Measurements from ENCODE around the gene SLC38A11. TPM values are rescaled to one million over a fixed set of nuclear protein-coding genes. Genes with fewer than 3 reads are reported as not detected.

The SLC38A11 gene
- total and polyA plus RNA-seq, 2 donors = 0.85 to 2.4 TPM

DNA sequence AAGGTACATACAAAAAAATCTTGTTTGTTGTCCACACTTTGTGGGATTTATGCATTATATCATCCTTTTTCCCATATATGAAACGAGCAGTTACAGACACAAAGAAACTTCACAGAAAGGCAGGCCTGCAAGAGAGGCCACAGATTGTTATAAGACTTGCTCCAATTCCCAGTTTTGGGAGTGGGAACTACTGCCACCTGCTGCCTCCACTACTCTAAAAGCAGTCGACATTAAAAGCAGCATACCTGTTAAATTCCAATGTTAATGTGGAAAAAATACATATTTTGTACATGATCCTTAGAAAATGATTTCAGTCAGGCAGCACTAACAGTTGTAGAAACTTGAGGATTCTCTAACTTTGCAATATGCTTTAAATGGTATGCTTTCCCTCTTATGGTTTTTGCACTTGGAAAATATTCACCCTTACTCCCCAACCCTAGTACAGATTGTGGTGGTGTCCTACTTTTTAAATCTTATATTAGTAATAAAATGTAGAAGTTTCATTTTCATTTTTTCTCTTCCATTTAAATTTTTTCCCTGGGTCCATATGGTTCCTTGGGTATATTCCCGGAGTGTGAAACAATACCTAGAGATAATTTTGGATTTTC is 37.9 kb downstream of the SLC38A11 start:
- WGBS = 39% methylated on average over 3 of the region's 3 CpGs
- H3K27ac ChIP-seq (ENCODE audit: low read depth) = no peak overlapping the region
- no peak for DNase-seq (ENCODE audit: extremely low spot score)
- no peaks in the 10 kb centered on the region for H3K36me3 ChIP-seq (ENCODE audit: insufficient read depth)
- no peaks in the 10 kb centered on the region for H3K4me1 ChIP-seq (ENCODE audit: insufficient read depth)
- no peak overlapping the region for H3K4me3 ChIP-seq (ENCODE audit: low read depth, low read length)

DNA sequence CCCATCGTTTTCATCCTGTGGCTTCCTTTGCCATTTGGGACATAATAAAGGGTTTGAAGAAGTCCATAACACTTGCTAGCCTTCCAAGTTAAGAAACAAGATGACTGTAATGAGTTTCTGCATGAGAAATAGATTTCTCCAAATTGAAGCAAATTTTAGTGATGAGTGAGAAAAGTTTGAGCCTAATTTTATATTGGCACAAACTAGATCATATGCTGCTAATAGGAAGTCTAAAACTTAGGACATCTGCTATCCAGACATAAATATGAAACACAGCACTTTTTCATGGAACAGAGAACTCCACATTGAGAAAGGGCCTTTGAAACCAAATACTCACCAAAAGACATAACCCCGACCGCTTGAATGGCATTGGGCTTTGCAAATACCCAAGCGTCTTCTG is 39.8 kb downstream of the SLC38A11 start:
- WGBS = 86% methylated on average over 4 of the region's 4 CpGs
- DNase-seq (ENCODE audit: extremely low spot score) = no peak
- no peaks in the 10 kb centered on the region for H3K36me3 ChIP-seq (ENCODE audit: insufficient read depth)

DNA sequence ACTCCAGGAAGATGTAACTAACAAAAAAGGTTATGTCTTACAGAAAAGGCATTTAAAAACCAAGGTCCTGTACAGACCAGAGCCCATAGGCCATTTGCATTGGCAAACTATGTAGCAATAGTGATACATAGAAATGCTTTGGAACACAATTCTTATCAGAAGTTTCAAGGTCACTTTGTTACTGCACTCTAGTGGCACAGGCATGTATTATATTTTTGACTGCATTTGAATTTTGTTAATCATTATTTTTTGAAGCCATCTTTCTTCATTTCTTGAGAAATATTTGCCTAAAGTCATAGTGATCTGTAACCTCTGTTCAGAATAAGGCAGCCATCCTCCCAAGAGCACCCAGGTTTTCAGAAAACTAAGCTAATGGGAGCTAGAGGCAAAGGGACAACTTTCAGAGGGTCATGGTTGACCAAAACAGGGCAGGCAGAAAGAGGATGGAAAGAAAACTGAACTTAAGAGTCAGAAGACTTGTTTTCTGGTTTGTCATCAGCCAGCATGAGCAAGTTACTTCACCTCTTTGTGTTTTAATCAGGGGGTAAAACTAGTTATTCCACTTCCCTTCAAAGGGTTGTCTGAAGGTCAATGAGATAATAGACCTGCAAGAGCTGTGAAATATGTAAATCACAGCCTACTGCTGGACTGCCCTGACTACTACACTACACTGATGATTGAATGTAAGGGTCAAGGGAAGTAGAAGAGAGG is 41.5 kb downstream of the SLC38A11 start:
- Histone ChIP-seq H3K4me1 (ENCODE audit: insufficient read depth) (no peaks in the 10 kb centered on the region), H3K4me3 (ENCODE audit: low read depth, low read length) (no peak overlapping the region), H3K27ac (ENCODE audit: low read depth) (peak overlapping the region; percentile 32), H3K36me3 (ENCODE audit: insufficient read depth) (no peaks in the 10 kb centered on the region)
- DNase-seq (ENCODE audit: extremely low spot score) = no peak

More for the DNA sequence above, 39.8 kb downstream of the SLC38A11 start:
- Histone ChIP-seq H3K27ac (ENCODE audit: low read depth) (no peak overlapping the region), H3K4me3 (ENCODE audit: low read depth, low read length) (no peak overlapping the region), H3K4me1 (ENCODE audit: insufficient read depth) (no peaks in the 10 kb centered on the region)

DNA sequence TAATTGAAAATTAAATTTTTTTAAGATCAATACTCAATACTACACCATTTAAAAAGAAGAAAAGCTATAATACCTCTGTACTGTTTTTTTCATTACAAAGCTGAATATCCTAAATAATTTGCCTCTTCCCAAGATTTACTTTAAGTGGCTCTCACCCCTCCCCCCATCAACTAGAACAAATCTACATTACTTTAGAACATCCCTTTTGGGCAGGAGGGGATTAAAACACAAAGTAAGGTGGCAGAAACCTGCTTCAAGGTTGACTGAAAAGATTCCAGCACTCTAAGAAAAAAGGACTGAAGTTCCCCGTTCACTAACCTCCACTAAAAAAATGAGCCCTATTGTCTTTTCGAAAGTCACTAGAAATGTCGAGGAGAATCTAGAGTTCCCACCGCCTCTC is 42.3 kb downstream of the SLC38A11 start:
- no peak for DNase-seq (ENCODE audit: extremely low spot score)
- H3K4me1 ChIP-seq (ENCODE audit: insufficient read depth) = no peaks in the 10 kb centered on the region
- 92% methylated on average over 4 of the region's 4 CpGs for WGBS
- H3K27ac ChIP-seq (ENCODE audit: low read depth) = peak overlapping the region; percentile 67
- no peaks in the 10 kb centered on the region for H3K36me3 ChIP-seq (ENCODE audit: insufficient read depth)
- no peak overlapping the region for H3K4me3 ChIP-seq (ENCODE audit: low read depth, low read length)

DNA sequence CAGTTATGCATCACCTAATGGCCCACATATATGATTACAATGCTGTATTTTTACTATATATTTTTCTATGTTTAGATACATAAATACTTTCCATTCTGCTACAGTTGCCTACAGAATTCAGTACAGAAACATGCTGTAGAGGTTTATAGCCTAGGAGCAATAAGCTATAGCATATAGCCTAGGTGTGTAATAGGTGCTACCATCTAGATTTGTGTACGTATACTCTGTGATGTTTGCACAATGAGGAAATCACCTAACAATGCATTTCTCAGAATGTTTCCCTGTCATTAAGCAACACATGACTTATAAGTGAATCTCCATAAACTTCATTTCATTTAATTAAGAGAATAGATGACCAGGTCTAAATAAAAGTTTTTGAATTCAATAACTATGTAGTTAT is 43.5 kb downstream of the SLC38A11 start:
- 81% methylated on average over 1 of the region's 1 CpG for WGBS
- no peak overlapping the region for H3K27ac ChIP-seq (ENCODE audit: low read depth)
- H3K36me3 ChIP-seq (ENCODE audit: insufficient read depth) = no peaks in the 10 kb centered on the region
- H3K4me1 ChIP-seq (ENCODE audit: insufficient read depth) = no peaks in the 10 kb centered on the region
- no peak overlapping the region for H3K4me3 ChIP-seq (ENCODE audit: low read depth, low read length)
- no peak for DNase-seq (ENCODE audit: extremely low spot score)

DNA sequence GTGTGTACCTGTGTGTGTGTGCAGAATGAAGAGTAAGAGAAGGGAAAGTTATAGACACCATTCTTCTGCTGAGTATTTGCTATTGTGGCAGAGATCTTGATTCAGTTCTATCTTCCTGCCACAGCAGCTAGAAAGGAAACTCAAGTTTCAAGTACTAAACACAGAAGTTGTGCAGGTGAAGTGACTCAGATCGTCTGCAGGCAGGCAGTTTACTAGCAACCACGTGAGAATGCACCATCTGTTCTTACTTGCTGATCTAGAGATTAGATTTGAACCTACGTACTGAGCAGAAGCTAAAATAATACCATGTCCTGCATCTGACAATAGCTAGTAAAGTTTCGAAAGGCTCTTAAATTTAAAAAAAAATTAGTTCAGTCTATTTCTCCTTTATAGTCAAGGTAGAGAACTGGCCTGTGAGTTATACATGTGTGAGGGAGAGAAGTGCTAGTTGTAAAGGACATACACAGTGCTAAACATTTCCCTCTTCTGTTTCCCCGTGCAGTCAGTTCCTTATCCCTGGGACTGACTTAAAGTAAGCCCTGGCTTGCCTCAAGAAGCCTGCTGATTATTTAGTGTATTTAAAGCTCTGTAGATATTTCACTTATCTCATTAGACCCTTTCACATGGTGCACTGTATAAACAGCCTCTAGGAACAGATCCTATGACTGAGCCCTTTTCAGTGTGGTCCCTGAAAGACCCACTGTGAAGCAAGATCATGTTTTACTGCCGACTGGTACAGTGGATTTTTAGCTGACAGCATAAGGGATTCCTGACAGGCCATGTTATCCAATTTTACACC is 45.0 kb downstream of the SLC38A11 start:
- no peaks in the 10 kb centered on the region for H3K4me1 ChIP-seq (ENCODE audit: insufficient read depth)
- no peaks in the 10 kb centered on the region for H3K36me3 ChIP-seq (ENCODE audit: insufficient read depth)
- no peak overlapping the region for H3K27ac ChIP-seq (ENCODE audit: low read depth)
- H3K4me3 ChIP-seq (ENCODE audit: low read depth, low read length) = no peak overlapping the region
- WGBS = 20% methylated on average over 6 of the region's 6 CpGs
- no peak for DNase-seq (ENCODE audit: extremely low spot score)

DNA sequence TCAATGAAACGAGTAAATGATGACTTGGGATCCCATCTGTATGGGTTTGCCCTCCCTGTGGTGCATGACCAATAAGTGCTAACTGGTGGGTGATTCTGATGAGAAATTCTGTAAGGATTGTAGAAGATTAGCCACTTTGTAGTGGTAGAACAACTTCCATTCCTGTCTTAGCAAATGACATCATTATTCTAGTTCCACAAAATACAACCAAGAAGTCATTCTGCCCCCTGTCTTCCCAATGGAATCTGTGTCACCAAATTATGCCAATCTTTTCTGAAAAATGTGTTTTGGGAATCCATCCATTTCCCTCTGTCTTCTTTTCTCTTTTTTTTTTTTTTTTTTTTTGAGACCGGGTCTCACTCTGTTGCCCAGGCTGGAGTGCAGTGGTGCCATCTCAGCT is 48.4 kb downstream of the SLC38A11 start:
- DNase-seq (ENCODE audit: extremely low spot score) = no peak
- no peak overlapping the region for H3K4me3 ChIP-seq (ENCODE audit: low read depth, low read length)
- H3K4me1 ChIP-seq (ENCODE audit: insufficient read depth) = no peaks in the 10 kb centered on the region
- 93% methylated on average over 2 of the region's 2 CpGs for WGBS
- no peaks in the 10 kb centered on the region for H3K36me3 ChIP-seq (ENCODE audit: insufficient read depth)
- H3K27ac ChIP-seq (ENCODE audit: low read depth) = no peak overlapping the region

DNA sequence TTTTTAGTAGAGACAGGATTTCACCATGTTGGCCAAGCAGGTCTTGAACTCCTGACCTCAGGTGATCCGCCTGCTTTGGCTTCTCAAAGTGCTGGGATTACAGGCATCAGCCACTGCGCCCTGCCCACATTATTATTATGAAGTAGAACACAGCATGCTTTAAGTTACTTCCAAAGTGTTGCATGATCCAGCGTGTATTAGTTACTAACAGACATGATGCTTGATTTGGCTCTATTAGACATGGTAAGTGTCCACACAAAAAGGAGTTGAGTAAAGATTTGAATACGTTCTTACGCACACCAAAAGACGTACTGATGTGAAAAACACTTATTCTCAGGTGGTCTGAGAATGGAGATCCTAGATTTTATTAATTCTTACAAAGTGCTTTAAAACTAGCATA is 50.0 kb downstream of the SLC38A11 start:
- DNase-seq (ENCODE audit: extremely low spot score) = no peak
- no peak overlapping the region for H3K27ac ChIP-seq (ENCODE audit: low read depth)
- no peak overlapping the region for H3K4me3 ChIP-seq (ENCODE audit: low read depth, low read length)
- WGBS = 79% methylated on average over 6 of the region's 6 CpGs
- no peaks in the 10 kb centered on the region for H3K4me1 ChIP-seq (ENCODE audit: insufficient read depth)
- H3K36me3 ChIP-seq (ENCODE audit: insufficient read depth) = no peaks in the 10 kb centered on the region

DNA sequence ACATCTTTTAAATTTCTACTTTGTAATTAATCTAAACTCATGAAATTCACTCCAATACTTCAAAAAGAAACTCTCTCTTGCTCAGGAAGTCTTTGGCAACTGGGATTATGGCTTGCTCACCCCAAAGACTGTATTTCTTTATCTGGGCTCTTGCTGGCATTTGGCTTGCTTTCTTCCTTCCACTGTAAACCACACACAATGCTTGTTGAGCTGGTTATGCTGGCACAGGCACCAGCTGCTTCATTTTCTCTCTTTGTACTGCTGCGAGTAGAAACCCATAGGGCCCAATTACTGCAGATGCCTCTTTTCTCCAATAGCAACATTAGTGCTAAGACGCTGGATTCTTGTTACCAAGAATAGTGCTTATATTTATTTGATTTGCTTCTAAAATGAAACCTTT is 51.4 kb downstream of the SLC38A11 start:
- WGBS = 75% methylated on average over 2 of the region's 2 CpGs
- no peak for DNase-seq (ENCODE audit: extremely low spot score)

DNA sequence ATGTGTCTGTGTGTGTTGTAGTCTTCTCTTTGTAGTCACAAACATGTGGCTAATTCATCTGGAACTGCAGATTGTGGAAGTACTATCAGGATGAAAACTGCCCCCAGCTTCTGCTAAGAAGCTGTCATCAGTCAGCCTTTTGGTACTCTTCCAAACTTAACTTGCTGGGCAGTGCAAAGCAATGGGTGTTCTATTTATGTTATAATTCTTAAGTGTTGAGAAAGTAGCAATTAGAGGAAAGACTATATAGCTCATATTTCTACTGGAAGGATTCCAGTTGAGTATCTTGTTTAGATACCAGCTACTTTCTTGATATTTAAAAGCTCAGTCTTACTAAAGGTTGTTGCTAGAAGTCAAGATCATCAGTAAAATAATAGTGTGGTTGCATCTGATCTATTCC is 52.1 kb downstream of the SLC38A11 start:
- Histone ChIP-seq H3K4me3 (ENCODE audit: low read depth, low read length) (no peak overlapping the region), H3K4me1 (ENCODE audit: insufficient read depth) (no peaks in the 10 kb centered on the region), H3K27ac (ENCODE audit: low read depth) (no peak overlapping the region), H3K36me3 (ENCODE audit: insufficient read depth) (no peaks in the 10 kb centered on the region)
- DNase-seq (ENCODE audit: extremely low spot score) = no peak

More for the DNA sequence above, 51.4 kb downstream of the SLC38A11 start:
- Histone ChIP-seq H3K4me1 (ENCODE audit: insufficient read depth) (no peaks in the 10 kb centered on the region), H3K27ac (ENCODE audit: low read depth) (no peak overlapping the region), H3K36me3 (ENCODE audit: insufficient read depth) (no peaks in the 10 kb centered on the region), H3K4me3 (ENCODE audit: low read depth, low read length) (no peak overlapping the region)

DNA sequence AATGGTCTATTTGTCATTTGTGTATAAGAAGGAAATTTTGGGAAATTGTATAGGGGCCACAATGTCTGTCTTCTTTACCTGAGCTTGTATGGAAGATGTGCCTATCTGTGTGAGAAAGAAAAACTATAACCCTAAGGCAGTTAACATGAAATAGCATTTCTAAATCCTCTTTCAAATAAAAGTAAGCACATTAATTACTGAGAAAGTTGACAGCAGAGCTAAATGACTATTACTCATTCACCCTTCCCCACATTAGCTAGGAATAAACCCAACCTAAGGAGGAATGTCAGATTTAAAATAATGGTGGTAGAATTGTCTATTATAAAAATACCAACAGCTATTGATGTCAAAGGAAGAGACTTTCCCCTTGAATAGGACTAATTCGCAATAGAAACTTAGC is 56.2 kb downstream of the SLC38A11 start:
- no peak for DNase-seq (ENCODE audit: extremely low spot score)
- Histone ChIP-seq H3K36me3 (ENCODE audit: insufficient read depth) (no peaks in the 10 kb centered on the region), H3K27ac (ENCODE audit: low read depth) (no peak overlapping the region), H3K4me1 (ENCODE audit: insufficient read depth) (no peaks in the 10 kb centered on the region), H3K4me3 (ENCODE audit: low read depth, low read length) (no peak overlapping the region)
- WGBS = 98% methylated on average over 1 of the region's 1 CpG

DNA sequence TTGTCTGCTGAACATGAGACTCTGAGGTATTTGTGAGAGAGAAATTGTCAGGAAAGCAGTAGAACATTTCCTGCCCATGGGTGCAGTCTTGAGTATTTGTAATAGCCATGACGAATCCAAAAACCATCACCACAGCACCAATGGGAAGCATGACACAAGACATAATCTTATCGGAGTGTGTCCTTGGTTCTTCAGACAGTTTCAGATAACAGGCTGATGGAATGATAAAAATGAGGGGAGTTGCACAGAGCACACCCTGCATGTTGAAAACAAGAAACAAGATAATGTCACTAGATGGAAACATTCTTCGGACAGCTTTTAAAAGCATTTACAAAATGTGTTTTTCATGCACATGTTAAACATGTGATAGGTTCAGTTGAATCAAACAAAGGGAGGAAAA is 56.9 kb downstream of the SLC38A11 start:
- DNase-seq (ENCODE audit: extremely low spot score) = no peak
- H3K4me3 ChIP-seq (ENCODE audit: low read depth, low read length) = no peak overlapping the region
- H3K36me3 ChIP-seq (ENCODE audit: insufficient read depth) = no peaks in the 10 kb centered on the region
- WGBS = 29% methylated on average over 3 of the region's 3 CpGs
- H3K4me1 ChIP-seq (ENCODE audit: insufficient read depth) = no peaks in the 10 kb centered on the region
- H3K27ac ChIP-seq (ENCODE audit: low read depth) = no peak overlapping the region

DNA sequence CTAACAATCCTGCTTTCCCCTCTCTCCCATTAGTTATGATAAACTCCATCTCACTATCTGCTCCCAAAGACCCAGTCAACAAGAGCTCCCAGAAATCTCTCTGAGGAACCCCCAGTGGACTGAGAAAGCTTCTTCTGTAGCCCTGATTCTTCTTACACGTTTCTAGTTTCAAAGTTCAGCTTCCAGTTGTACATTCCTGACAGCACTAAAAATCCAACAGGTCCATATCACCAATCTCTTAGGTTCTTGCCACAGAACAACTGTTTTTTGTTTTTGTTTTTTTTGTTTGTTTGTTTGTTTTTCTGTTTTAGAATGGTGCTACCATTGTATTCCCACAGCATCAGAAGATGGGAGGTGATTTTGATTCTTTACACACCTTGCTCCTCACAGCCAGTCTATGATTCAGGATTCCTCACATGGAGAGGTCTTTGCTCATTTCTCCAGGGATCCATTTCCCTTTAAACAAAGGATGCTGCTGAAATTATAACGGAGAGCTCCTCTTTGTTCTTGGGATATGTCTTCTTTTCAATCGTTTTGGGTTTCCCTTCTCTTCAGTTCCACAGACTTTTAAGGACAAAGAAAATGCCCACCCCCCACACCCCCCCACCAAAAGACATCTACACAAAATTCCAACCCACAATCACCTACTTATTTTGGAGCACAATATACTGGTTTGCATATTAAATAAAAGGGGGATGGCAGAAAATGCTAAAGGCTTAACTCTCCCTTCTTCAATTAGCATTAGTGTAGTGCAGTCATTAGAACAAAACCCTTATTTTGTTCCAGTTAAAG is 57.7 kb downstream of the SLC38A11 start:
- WGBS = 78% methylated on average over 3 of the region's 3 CpGs
- no peak for DNase-seq (ENCODE audit: extremely low spot score)
- no peaks in the 10 kb centered on the region for H3K36me3 ChIP-seq (ENCODE audit: insufficient read depth)

More for the DNA sequence above, 57.7 kb downstream of the SLC38A11 start:
- H3K27ac ChIP-seq (ENCODE audit: low read depth) = peak overlapping the region; percentile 10
- no peaks in the 10 kb centered on the region for H3K4me1 ChIP-seq (ENCODE audit: insufficient read depth)
- no peak overlapping the region for H3K4me3 ChIP-seq (ENCODE audit: low read depth, low read length)
